ENCODE results near the gene TM7SF2. TPM values are rescaled to one million over a fixed set of nuclear protein-coding genes. Genes with fewer than 3 reads are reported as not detected.

TM7SF2 gene
- total and polyA plus RNA-seq, 2 of the 8 experiments (the other 6 are each of a cell fraction or from before 2014, with no cell fraction given): 40.1 to 96.0 TPM

DNA sequence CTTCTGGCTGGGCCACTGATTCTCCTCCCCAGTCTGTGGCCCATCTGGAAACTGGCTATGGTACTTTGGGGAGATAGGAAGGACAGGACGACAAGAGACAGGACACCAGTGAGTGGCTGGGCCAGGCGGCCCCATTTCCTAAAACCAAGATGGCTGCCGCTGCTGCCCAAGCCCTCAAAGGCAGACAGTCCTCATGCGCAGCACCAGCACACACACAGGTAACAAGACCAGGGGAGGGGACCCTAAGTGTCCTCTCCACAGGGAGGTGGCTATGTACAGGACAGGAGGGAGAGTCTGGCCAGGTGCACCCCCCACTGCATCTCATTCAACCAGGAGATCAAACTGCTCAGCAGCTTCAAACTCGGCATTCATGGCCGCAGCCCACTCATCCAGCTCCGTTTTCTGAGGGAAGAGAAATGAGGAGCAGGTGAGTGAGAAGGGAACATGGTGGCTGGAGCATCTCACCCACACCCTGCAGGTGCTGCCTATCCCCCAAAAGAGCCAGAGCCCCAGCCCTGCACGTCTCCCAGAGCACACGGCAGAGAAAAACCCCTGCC lies 32.8 kb upstream of the TM7SF2 start (continued):
- TF ChIP-seq POLR2A (IDR thresholded peaks at IDR 0.05; ENCODE audit: control extremely low read depth in 1 of 2, low read depth in 2 of 2, low read length in 2 of 2): 0 out of 3 replicates have a peak, but pooled peaks of 1 of the 2 experiments have one; percentile 3
- no peak for TF ChIP-seq CBX8 (IDR thresholded peaks at IDR 0.05; ENCODE audit: borderline replicate concordance, low read depth, low read length)
- TF ChIP-seq BRCA1 (IDR thresholded peaks at IDR 0.05; ENCODE audit: low read depth, low read length): no peak
